Retina (tissue), 1 donor: Measurements from ENCODE around the gene NUP93.

Source experiments
- DNase-seq: peaks from one replicate; pipeline ENCODE4 v3.0.0-alpha.2; 2016

The NUP93 gene

DNA sequence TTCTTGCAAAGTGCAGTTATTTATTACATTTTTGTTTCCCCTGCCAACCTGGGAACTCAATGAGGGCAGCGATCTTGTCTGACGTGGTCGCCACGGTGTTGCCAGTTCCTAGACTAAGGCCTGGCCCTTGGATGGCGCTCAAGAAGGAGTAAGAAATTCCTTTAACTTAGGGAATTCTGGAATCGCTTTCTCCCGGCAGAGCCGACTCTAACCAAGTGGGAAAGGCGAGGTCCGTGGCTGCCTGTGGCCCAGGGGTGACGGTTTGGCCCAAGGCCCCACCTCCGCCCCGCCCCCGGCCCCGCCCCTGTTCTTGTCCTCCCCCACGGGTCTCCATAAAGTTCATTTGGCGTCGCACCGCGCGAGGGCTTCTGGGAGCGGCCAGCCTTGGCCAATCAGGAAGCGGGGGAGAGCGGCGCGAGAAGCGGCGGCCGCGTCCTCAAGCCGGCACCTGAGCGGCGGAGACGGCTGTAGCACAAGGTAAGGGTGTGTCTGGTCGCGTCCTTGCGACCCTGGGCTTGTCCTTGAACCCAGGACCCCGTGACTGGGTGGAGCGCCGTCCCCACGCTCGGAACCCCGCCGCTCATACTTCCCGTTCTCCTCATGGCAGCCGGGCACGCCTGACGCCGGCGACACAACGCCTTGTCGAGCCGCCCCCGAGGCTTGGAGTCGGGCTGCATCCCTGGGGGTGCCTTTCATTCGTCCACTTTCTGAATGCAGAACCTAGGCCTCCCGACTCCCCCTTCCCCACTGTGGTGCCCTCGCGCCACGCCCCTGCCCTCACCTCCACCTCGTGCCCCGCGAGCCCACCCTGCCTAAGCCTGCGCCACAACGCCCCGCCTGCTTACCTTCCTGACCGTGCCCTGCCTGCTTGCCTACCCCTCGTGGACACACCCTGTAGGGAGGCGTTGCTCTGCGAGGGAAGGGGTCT lies at the start of gene NUP93:
Gene NUP93 (plus strand): TSS at position 395 of the 928 bp plus-strand sequence. CDS start 18,119 bp downstream, outside the sequence.
- peak; percentile 94 for DNase-seq

DNA sequence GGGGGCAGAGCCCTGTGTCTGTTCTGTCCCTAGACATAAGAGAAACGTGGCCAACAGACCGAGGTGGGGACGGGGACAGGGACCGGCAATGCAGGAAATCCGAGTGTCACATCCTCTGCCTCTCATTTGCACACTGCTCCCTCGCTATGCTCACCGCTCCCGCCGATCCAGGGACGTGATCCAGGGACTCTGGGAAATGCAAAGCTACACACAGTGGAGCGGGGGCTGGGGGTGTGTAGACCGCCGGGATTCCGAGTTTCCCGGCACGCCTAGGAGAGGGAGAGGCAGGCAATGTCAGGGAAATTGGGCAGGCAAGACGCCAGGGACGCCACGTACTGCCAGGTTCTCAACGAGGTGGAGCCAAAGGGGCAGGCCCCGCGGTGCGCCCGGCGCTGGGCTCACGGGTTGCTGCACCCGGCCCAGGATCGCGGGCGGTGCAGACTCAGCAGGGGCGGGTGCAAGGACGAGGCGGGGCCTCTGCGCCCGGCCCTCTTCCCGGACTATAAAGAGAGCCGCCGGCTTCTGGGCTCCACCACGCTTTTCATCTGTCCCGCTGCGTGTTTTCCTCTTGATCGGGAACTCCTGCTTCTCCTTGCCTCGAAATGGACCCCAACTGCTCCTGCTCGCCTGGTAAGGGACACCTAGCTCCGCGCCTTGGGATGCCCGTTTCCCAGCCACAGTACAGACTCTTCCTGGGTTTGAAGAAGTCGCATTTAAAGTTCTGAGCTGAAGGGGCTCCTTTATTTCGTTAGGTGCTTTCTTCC lies 47.8 kb upstream of the NUP93 start, which contains the start of gene MT1X:
Gene MT1X (plus strand): TSS at position 532 of the 764 bp plus-strand sequence. CDS start 71 bp downstream, at position 603.
- DNase-seq, result peak; percentile 91

DNA sequence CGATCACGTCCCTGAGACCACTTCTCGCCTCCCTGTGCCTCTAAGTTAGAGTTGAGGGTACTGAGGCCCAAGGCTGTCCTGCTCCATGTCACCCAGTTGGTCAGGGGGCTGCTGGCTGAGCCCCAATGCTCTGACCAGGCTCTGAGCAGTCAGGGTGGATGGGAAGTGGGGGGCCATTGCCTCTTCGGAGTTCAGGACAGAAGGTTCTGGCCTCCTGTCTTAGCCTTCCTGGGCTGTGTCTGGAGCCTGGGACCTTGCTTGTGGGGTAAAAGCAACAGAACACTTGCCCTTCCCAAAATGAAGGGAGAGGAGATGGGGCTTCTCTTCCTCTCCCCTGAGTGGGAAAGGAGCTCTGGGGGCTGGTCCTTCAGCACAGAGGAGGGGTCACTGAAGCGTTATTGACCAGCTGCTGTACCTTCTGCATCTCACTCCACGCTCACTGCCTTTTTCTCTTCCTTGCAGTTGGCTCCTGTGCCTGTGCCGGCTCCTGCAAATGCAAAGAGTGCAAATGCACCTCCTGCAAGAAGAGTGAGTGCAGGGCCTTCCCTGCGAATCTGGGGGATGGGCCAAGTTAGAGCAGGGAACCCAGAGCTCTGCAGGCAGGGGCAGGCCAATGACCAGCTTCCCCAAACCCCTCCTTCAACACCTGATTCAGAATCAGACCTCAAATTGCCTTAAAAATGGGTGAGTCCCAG lies 47.1 kb upstream of the NUP93 start:
- DNase-seq, result no peak

DNA sequence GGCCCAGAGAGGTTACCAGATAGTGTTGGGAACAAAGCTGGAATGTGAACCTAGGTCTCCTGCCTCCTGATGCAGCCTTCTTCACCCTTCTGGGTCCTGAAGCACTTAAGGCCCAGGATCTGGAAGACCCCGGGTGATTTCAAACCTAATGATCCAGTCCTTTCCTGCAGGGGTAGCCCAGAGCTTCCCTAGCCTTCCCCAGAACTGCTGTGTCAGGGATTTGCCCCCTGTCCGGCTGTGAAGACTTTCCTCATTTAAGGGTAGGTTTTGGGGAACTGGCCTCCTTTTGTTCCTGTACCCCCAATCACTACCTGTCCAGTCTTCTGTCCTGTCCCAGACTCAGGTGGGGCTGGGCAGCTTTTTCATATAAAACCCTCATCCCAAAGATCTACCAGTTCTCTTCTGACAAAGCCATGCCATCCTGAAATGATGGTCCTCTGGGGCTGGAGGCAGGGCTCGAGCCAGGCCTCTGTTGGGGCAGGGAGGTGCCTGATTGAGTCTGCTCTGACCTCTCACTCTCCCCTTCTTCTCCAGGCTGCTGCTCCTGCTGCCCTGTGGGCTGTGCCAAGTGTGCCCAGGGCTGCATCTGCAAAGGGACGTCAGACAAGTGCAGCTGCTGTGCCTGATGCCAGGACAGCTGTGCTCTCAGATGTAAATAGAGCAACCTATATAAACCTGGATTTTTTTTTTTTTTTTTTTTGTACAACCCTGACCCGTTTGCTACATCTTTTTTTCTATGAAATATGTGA lies 46.3 kb upstream of the NUP93 start:
- no peak for DNase-seq

DNA sequence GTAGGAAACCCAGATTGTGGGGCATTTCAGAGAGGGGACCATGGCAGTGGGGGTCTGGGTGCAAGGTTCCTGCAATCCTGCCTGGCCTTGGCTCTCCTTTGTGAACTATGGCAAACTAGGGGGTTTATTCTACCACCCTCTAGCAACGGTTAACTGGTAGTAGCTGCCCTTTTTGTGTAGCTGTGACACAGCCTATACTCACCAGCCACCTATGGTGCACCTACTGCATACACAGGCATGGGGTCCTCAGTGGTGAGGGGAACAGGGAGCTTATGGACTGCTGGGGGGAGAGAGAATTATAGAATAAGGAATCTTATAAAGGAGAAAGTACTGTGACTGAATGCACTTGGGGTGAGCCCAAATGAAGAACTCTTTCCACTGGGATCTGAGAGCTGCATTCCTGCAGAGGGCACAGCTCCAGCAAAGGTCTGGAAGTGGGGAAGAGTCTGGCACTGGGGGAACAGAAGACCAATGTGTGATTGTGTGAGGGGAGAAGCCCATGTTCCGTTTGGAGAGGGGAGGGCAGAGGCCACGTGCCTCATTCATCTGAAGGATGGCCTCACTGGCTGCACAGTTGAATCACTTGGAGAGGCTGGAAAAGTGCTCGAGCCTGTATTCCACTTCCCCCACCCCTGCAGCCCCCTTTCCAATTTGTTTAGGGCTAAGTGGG lies 45.5 kb upstream of the NUP93 start:
- DNase-seq, result no peak

DNA sequence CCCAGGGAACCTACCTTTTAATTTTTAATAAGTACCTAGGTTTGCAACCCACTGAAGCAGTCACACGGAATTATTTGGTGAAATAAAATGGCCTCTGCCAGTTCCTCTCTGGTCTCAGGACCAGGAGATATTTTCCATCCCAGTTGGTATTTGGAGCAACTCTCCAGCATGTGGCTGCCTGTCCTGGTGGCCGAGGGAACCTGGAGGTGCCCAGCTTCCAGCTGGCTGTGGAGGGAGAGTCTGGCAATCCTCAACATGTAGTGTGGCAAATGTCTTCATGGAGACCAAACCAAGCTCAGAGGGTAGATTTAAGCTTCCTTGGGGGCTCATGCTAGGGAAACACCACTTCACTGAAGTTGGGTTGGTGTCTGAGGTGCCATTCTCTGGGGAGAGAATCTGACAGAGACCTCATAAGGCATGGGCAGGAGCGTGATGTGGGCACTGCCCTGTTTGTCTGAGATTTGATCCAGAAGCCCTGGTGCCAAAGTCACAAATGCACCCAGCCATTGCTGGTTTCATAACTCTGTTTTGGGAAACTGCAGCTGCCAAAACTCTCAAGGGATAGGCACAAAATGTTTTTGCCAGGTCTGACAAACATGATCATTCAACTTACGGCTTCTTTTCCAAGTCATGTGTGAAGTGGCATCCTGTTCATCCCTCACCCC lies 44.9 kb upstream of the NUP93 start:
- DNase-seq, result no peak

DNA sequence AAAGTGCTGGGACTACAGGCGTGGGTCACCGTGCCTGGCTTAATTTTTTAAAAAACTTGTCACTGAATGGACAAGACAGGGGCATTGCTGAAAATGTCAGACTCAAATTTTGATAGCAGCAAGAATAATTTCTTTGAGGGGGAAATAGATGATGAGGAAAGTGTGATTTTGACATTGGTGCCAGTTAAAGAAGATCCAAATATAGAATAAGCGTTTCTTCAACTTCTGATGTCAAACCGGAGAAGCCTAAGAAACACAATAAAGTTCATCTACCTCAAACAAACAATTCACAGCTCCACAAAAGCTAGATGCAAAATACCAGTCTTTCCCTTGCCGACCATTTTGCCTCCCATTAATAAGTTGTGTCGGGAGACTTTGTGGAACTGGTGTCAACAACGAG lies 43.2 kb upstream of the NUP93 start:
- no peak for DNase-seq

DNA sequence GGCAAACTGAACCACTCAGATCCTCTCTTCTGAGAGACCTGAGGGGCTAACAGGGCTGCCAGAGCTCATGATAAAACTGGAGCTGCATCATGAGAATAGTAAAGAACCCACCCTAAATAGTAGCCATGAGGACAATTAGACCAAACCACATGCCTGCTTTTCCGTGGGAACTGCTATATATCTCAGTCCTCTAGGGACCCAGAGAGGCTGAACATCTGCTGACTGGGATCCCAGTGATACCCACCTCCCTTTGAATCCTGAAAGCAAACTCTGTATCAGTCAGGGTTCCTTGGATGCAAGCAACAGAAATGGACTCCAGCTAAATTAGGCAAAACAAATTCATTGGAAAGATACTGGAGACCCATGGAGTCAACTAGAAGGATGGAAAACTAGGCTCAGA lies 41.2 kb upstream of the NUP93 start:
- no peak for DNase-seq

DNA sequence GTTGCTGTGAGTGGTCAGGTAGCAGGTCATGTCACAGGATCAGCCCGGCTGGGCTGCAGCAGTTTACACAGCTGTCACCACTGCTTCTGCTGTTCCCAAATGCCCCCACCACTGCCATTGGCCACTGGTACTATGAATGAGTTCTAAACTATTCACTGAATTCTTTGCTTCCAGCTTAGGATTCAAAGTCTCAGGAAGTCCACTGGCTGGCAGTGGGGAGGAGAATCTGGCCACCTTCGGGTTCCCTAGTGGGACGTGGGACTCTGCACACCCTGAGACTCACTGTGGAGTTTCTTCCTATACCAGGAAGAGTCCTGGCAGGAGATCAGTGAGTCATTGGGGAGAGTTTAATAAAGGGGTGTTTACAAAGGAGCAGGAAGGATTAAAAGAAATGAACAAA lies 40.8 kb upstream of the NUP93 start:
- no peak for DNase-seq

DNA sequence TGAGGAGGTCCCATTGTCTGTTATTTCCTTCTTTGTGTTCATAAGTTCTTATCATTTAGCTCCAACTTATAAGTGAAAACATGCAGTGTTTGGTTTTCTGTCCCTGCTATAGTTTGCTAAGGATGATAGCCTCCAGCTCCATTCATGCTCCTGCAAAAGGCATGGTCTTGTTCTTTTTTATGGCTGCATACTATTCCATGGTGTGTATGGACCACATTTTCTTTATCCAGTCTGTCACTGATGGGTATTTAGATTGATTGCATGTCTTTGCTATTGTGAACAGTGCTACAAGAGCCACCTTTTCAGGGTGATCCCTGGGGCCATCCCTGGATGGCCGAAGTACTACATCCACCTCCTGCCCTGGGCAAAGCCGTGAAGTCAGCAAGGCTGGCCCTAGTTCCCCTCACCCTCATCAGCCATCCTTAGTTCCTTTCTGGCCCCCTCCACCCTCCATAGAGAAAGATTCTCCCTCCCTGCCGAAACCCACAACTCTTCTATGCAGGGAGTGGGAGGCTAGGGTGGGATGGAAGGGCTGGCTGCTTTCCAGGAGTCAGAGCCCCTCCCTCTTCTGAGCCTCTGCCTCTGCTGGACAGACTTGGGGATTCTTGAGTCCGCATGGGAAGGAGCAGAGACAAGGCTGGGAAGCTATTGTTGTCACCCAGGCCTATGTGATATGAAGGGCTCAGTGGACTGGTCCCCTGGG lies 39.4 kb upstream of the NUP93 start:
- no peak for DNase-seq

DNA sequence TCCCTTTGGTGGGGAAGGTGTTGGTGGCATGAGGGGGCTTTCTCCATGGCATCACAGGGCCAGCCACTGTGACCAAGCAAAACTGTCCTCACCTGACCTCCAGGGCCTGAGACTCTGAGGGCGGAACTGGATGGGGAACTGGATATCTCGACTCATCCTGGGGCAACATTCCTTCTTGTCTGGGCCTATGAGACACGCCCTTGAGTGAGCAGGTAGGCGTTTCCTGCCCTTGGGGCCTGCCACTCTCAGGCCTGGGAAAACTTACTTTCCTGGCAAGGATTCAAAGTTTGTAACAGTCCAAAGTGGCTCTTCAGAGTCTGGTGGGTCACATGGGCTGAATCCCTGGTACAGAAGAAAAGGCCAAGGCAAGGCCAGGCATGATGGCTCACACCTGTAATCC lies 38.0 kb upstream of the NUP93 start:
- no peak for DNase-seq

DNA sequence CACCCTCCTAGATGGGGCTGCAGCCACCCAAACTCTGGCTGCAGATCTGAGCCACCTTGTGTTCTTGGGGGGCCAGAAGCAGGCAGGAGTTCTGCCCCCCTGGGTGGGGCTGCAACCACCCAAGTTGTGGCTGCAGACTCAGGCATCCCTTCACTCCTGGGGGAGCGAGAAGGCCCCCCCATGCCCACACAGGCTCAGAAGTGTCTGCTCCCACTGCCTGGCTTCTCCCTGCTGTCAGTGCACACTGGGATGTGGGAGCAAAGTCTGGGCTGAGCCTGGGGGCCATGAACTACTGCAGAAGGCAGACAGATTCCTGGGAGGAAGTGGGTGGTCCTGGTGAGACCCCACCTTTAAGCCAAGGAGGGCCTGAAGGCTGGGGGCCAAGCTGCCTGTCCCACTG lies 34.7 kb upstream of the NUP93 start:
- no peak for DNase-seq

DNA sequence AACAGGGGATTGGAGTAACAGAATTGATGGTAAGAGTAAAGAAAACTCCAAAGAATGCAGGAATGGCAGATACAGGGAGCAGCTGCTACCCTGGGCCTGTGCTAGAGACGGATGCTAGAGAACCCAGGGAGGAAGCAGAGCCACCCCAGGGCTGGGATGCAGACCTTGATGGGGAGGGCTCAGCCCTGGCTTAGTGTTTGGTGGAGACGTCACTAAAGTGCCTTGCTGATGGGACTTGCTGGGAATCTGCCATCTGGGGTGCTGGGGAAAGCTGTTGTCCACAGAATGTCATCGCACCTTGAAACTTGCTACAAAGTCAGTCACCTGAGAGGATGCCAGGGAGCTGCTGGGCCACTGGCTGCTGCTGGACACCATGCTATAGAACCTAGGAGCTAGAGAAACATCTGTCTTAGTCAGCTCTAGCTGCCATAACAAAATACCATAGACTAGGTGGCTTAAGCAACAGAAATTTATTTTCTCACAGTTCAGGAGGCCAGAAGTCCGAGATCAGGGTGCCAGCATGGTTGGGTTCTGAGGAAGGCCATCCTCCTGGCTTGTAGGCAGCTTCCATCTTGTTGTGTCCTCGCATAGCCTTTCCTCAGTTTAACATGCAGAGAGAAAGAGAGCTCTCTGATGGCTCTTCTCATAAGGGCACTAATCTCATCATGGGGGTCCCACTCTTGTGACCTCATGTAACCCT lies 32.3 kb upstream of the NUP93 start:
- no peak for DNase-seq

DNA sequence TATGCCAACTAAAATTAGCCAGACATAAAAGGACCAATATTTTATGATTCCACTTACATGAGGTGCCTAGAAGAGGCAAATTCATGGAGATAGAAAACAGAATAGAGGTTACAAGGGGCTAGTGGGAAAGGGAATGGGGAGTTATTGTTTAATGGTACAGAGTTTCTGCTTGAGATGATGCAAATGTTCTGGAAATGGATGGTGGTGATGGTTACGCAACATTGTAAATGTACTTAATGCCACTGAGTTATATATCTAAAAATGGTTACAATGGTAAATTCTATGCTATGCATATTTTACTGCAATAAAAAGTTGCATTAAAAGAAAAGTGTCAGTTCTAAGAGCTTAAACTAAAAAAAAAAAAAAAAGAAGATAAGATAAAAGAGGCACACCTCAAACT lies 29.7 kb upstream of the NUP93 start:
- DNase-seq, result no peak

DNA sequence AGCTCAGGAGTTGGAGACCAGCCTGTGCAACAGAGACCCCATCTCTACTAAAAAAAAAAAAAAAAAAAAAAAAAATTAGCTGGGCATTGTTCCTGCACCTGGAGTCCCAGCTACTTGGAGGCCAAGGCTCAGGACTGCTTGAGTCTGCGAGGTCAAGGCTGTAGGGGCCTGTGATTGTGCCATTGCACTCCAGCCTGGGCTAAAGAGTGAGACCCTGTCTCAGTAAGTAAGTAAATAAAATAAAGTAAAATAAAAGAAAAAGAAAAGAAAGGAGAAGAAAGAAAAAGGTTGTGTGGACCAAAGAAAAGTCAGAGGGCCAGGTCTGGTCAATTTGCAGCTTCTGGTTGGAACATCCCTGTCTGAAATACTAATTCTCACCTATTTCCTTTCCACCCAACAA lies 29.3 kb upstream of the NUP93 start:
- DNase-seq, result no peak

DNA sequence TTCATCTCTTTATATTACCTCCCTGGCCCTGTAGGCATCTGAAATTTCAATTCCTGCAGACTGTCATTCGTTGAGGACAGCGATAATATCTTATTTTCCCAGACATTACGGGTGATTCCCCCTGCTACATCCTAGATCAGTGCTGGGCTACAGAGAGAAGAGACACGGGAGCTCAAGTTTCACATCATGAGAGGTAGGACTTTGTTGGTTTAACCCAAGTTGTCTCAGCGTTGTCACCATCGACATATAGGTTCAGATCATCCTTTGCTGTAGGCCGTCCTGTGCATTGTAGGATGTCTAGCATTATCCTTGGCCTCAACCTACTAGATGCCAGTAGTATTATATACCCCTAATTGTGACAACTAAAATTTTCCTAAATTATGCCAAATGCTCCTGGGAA lies 28.4 kb upstream of the NUP93 start:
- no peak for DNase-seq

DNA sequence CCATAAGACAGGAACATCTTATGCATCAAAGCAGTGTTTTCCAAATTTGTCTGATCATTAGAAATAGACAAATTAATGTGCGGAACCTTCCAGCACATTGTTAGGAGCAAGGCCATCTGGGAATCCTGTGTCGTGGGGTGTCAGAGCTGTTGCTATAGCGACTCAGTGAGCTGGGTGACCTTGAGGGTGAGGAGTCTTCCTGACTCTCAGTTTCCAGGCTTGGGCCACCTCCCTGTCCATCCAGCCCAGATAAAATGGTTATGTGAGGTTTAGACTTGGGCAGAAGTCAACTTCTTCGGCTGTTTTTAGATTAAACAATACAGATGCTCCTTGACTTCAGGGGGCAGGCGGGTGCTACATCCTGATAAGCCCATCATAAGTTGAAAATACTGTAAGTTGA lies 27.1 kb upstream of the NUP93 start:
- DNase-seq, result no peak

DNA sequence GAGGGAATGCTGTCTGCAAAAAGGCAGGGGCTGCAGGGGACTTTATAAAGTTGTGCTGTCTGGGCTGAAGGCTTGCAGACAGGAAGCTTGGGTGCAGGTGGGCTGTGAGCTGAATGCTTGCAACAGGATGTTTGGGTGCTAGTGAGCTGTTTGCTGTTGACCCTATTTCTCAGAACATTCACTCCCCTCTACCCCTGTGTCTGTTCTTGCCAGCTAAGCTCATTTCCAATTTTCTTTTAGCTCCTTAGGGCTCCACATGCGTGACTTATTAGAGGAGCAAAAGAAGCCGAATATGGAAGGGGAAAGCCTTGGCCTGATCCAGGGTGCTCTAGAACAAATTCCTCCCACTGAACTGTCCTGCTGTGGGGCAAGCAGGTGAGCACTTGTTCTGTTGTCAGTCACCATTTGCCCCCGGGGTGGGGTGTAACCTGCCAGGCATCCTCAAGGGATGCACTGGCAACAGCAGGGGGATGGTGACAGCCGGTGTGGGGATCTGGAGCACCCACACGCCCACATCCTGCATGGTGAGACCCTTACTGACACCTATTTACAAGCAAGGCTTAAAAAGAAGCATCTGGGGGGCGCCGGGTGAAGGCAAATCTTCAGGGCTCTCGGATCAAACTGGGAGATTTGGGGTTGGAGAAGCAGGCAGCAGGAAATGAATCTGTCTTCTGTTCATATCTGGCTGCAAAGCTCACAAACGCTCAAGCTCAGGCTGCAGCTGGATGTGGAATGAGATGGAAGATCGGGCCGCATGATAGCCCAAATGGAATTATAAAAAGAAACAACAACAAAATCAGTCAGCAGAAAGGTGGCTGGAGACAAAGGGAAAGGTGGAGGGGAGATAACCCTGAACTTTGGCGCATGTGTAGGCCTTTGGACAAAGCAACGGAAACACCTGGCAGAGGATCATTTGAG lies 21.1 kb upstream of the NUP93 start:
- DNase-seq, result no peak

DNA sequence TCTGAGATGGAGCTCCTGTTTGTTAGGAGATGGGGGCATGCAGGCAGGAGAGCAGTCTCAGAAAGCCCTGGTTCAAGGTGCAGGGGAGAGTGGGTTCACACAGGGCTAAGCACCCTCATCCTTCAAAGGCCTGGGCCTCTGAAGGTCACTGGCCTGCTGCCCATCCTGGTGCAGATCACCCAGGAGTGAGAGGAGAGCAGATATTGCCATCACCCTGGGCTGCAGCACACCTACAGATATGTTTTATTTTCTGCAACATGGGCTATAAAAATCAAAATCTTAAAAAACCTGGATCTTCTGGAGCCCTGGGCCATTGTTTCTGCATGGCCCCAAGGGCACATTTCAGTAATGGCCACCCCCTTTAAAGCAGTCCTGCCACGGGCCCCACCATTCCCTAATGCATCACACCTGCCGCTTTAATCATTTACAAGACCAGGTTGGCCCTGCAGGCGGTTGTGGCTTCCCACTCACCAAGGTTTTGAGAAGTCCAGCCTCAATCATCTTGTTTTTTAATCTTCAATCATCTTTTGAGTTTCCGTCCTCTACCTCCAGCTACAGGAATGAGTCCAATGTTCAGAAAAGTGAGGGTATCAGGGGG lies 20.4 kb upstream of the NUP93 start:
- no peak for DNase-seq
